CD4-positive, alpha-beta T cell treated with Interleukin-2 at 100 ng/mL for 4 hours (primary cell): ENCODE results near the gene ZNF407.

Experiments
- DNase-seq: peaks from one replicate; pipeline ENCODE4 v3.0.0-alpha.2; 2020; ENCODE audit warnings: low spot score

The ZNF407 gene

GRCh38 chr18:75010689-75011088, 413.0 kb downstream of the ZNF407 start:
- no peak for DNase-seq

DNA sequence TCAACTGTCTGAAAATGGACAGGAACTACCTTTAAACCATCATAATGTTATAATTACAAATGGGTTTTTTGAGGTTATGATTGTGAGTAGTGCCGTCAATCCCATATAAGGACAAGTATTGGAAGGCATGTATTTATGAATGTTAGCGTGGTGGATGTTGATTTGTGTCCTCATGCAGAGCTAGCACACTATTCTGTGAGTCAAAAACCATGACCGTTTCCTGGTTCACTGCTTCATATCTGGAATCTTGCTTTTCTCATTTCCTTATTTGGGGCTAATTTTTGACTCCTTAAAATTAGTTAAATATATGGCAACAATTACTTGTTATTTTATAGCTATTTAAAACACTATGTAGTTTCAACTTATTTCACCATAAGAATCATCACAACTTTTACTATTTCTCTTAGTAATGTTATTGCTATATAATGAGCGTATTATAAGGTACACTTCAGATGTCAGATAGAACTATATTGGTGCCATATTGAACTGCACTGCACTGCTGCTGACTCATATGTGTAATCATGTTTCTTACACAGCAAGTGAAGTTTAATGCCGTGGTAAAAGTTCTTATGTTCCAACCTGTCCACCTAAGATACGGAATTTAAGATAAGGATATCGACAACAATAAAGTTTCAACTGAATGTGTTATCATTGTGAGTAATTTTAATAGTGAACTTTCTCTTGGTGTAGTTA, 418.5 kb downstream of the ZNF407 start:
- DNase-seq = no peak

DNA sequence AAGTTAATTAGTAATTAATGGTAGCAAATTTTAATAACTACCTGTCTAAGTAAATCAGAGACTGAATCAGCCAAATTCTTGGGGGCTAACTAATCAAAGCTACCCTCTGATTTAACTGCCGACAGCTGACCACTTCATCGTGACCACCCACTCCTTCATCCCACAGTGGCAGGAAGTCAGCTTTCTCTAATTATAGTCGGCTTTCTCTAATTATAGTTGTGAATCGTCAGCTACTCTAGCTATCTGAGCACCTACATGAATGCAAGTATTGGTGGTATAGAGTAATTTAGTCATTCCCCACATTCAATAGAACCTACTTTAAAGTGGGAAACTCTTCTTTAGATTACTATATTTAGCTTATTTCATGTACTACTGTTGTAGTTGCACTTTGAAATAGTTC, 425.8 kb downstream of the ZNF407 start:
- no peak for DNase-seq

DNA sequence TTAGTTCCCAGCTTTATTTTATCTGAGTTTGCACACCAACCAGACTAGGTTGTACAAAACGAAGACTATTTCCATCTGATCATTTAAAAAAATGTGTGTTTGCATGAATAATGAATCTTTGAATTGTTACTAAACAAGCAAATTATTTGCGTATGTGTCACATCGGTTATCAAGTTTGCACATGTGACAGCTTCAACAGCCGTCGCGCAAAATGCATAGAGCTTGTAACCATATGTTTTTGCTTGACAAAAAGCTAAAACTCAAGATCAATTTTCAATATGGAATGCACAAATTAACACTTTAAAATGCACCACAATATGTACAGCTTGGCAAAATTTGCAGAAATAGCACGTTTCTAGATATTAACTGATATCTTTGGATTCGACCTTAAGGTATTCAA, 427.2 kb downstream of the ZNF407 start:
- DNase-seq = no peak

- DNase-seq = no peak
These were observed 427.9 kb downstream of the ZNF407 start for GRCh38 chr18:75025573-75025972.

DNA sequence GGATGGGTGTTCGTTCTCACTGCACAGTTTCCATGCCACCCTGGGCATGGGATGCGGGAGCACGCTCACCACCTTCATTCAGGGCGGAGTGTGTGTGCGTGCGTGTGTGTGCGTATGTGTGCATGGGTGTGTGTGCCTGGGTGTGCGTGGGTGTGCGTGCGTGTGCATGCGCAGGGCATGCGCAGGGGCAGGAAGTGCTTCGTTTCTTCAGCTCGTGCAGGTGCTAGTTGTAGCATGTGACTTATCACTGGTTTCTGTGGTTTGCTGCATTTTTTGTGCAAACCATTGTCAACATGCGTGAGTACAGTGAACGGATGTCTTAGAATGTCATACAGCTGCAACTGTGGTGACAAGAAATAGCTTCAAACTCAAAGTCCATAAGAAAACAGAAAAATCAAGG, 431.8 kb downstream of the ZNF407 start:
- no peak for DNase-seq

DNA sequence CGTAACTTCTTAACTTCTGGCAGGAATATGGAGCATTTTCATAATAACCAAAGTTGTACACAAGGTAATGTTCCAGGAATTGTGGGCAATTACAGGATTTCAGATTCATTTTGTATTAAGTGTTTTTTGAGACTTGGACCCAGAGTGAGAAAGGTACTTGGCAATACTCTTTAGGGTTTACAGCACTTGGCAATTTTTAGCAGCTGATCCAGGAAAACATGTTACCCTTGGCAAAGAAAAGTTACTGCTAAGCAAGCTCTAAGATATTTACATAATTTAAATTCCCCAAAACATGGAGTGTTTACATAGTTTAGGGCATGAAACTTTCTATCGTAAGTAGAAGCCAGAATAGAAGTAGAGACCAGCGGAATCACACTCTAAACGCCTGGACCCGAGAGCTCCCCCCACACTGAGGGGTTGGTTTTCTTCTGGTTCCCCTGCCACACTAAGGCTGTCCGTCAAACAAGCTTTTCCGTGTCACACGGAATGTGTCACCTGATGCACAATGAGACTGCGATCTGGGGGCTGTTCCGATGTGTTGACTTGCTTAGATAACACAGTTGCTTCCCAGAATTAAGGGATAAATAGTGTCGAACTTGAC, 434.1 kb downstream of the ZNF407 start:
- DNase-seq = no peak

DNA sequence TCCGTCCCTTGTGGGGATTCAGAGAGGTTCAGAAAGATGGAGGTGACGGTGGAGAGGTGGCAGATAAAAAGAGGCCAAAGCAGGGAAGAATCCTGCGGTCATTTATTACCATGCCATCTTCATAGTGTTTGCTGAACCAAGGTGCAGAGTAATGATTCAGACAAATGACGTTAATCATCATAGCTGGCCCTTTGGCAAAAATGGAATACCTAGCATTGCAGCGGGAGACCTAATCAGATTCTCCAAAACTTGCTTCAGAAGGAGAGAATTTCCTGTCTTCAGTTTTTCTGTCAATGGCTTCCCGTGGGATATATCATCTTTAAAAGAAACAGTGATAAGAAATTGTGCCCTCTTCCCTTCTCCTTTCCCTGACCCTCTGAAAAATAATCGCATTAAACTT, 435.8 kb downstream of the ZNF407 start:
- no peak for DNase-seq

GRCh38 chr18:75034937-75035336, 437.3 kb downstream of the ZNF407 start:
- no peak for DNase-seq

DNA sequence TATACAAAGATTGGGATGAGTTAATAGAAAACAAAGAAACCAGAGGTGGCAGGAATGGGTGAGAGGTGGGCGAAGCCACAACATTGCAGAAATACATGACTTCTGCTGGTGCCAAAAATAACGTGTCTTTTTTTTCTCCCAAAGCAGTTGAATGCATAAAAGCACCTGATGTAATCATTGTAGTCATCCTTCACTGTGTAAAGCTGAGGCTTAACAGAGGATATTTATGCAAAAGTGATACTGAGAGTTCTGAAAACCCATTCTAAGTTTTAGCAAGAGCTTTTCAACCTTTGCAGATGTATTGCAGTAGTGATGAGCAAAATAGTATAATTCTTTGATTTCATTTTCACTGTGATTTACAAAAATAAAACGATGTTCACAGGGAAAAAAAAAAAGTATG, 438.3 kb downstream of the ZNF407 start:
- DNase-seq = no peak

DNA sequence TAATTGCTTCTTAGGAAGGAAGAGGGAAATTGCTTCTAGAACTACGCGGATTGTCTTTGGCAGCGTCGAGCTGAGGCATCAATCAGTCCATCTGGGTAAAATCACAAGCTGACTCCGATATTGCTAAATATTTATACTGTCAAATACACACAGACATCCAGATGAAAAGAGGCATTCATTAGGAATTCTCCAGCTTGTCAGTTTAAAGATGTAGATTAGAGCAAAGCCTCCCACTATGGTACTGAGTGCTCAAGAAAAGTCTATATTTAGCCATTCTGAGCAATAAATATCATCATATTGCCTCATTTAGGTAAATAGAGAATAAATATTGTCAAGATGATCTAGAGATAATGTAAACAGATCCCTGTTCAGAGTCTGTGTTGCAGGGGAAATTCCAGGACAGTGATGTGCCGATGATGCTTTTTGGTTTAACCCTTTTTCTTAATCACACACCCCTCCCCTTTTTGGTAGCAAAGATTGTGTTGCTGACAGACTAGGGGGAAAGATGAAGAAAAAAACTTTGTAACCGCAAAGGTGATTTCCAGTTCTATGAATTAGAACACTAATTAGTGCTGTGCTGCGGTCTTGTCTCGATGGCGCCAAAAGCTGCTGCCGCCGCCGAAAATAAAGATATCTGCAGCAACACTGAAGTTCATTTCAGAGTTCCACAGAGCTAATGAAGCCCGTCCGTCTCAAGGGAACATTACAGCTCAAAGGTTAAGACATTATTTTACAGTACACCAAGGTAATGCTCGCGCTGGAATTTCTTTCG, 439.4 kb downstream of the ZNF407 start:
- DNase-seq = peak; percentile 21

DNA sequence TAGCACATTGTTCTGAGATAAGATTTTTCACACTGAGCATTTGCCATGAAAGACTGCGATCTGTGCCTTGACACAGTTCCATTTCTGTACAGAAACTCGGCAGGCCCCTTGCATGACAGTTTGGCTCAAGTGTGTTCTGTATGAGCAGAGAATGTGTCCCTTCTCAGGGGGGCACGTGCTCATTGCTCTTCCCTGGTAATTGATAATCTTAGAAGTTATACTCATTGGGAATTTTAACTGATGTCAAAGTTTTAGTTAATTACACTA, 440.0 kb downstream of the ZNF407 start:
- no peak for DNase-seq

- DNase-seq = no peak
These were observed 443.9 kb downstream of the ZNF407 start for GRCh38 chr18:75041586-75041985.

DNA sequence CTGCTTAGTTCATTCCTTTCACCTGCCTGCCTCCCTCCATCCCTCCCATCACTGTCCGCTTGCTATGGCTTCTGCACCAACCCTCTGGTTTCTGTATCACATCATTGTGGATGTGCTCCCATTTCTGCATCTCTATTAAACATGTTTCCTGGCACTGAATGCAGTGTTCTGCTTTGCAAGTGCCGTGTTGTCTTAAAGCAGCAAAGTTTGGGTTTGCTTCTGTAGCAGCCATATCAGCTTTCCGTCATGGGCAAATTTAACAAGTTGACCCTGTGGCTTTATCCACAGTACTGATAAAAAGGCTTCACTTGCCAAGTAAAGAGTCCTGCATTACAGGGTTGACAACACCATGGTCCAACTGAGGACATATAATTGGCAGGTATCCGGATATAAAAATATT, 445.8 kb downstream of the ZNF407 start:
- no peak for DNase-seq

DNA sequence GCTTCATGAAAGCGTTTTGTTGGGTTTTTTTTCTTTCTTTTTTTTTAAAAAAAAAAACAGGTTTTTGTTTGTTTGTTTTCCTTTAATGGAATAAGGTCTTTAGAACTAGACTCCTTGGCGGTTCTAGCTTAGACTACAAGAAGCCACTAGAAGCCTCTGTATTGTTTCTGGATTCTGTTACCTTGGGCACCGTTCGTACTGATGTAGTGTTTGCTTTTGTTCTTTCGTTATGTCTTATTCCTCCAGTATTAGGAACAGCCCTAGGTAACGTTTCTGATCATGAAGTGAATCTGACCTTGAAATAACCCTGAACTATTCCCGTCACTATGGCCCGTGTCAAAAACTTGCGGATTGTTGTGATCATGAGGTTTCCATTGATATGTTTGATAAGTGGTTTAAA, 446.6 kb downstream of the ZNF407 start:
- no peak for DNase-seq

DNA sequence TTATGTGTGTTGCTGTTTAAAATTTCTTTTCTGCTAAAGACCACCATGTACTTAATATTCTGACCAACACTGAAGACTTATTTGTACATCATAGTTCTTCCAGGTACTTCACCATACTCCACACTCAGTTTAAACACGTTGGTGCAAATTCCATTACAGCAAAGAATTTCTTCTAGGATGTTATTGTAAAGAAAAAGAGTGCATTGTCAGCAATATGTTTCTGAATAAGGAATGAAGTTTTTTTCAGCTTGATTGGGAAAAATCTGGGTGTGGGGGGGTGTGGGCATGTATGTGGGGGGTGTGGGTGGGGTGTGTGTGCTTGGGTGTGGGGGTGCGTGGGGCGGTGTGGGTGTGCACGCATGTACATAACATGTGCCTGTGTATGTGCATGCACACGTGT, 447.1 kb downstream of the ZNF407 start:
- DNase-seq = no peak

DNA sequence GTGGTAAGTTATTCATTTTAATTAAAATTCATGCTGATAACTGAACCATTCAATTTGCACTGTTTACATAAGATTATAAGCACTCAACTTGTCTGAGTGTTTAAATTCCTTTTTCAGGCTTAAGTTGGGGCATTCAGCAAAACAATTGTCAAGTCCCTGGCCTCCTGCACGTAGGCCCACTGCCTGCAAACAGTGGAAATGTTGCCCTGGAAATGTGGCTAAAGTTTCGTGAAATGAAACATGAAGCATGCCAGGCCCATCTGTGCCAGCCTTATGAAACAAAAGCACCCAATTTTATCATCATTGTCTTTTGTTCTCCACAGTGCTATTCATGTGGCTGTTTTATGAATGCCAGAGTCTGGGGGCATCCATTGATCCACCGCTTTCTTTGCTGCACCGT, 447.6 kb downstream of the ZNF407 start:
- no peak for DNase-seq

DNA sequence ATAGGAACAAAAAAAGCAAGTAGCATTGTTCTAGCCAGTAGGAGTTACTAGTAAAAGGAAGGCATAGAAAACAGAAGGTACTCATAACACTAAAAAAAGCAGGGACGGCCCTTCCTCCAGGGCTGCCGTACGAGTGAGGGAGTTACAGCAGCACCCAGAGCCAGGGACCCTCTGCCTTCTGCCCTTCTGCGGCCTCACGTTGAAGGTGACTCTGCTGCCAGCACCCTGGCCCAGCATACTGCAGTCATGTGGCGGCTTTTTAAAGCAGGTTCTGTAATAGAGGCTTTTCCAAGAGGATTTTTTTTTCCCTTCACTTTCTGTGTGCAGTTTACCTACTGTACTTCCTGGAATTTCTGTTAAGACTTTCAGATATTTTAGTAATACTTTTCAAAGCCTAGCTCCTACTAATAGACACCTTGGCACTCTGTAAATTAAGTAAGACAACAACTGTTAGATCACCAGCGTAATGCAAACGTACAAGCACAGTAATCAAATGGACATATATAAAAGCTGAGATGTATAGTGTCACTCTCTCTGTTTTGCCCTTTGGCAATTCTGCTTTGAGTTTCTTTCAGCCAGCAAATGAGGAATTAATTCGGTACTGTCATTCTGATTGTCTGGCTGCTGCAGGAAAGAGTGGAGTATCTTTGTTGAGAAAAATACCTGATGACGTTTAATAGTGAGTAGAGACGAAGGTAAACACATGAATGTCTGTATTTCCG, 449.7 kb downstream of the ZNF407 start:
- no peak for DNase-seq

GRCh38 chr18:75048776-75049454, 451.2 kb downstream of the ZNF407 start:
- no peak for DNase-seq

DNA sequence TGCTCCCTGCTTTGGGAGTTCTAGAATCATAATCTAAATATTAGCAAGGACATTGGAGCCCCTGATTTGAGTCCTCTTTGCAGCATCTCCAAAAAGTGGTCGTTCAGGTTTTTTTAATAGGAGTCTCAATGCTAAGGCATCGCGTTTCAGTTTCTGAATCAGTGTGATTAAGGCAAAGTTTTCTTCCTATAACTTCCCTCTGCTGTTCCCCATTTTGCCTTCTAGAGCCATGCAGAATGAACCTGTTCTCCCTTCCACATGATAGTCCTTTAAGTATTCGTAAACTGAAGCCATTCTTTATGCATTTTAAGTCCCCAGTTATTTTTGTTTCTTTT, 451.8 kb downstream of the ZNF407 start:
- no peak for DNase-seq

DNA sequence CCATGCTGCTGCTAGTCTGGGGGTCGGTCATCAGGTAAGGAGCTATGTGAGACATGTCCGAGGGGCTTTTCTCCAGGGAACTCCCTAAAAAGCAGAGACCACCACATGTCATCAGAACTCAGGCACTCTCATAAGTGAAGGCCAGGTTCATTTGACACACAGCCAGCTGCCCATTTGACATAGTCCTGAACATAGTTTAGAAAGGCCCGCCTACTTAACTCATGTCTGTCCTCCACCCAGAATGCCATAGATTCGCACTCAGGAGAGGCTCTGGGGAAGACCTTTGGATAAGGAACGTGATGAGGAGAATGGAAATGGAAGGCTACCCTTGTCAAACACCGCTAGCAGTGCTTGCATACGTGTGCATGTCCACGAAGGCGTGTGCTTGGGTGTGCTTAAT, 454.1 kb downstream of the ZNF407 start:
- DNase-seq = no peak

DNA sequence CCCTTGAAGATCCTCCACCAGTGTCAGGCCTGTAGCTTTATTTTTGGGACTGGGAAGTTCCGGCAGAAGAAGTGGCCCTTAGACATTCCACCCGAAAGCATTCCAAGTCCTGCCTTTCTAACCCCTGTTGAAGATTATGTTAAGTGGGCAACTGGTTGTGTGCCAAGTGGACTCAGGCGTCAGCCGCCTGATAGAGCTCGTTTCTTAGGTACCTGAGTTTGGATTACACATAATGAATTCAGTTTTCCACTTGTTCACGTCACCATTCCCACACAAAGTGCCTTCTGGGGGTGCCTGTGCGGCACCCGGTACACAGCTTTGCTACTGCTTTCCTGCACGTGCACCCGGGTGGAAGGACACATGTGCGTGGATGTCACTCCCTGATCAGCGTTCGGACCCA, 454.8 kb downstream of the ZNF407 start:
- no peak for DNase-seq
